SK-N-SH (cell line): ENCODE measurements around the gene TRPM1. TPM values are rescaled to one million over a fixed set of nuclear protein-coding genes. Genes with fewer than 3 reads are reported as not detected.

ENCODE experiments used
- CTCF ChIA-PET: fragments of 300-600, 350-600 bp; formaldehyde crosslinking; extraction: SDS; loops from one replicate; lab custom pipeline; 2021; lab: Yijun Ruan, JAX
- POLR2A ChIA-PET: fragments of 350-600 bp; sonication (Branson Sonifier 250); formaldehyde crosslinking; extraction: SDS; loops from one replicate; lab custom pipeline; 2020; ENCODE audit warnings: antibody characterized with exemption, inconsistent platforms; lab: Yijun Ruan, JAX
- DNase-seq: peaks from one replicate; pipeline ENCODE4 v3.0.0; 2012
- H2AFZ ChIP-seq: fragments of 200-600 bp; sonication (generic); 2 replicates; pipeline ENCODE4 v1.8.1; 2016; ENCODE audit warnings: antibody characterized with exemption, mild to moderate bottlenecking, low read depth
- H3F3A ChIP-seq: fragments of 200-600 bp; sonication (generic); replicated peaks from 2 replicates; pipeline ENCODE3; 2016; ENCODE audit warnings: antibody characterized with exemption, mild to moderate bottlenecking; ENCODE audit not compliant: insufficient read depth
- H3K27ac ChIP-seq, 2 experiments: fragments of 200-500 bp in 1 of 2; fragments of 200-600 bp in 1 of 2; sonication (Bioruptor generic) in 1 of 2; sonication (generic), shearing (Covaris generic) in 1 of 2; 2 replicates each; pipeline versions ENCODE4 v1.5.1 to v1.6.1; 2014 to 2016; ENCODE audit warnings: low read depth in 2 of 2, inconsistent platforms in 1 of 2, low read length in 1 of 2, mild to moderate bottlenecking in 1 of 2, mixed read lengths in 1 of 2
- H3K27me3 ChIP-seq: fragments of 200-600 bp; sonication (generic), shearing (Covaris generic); 2 replicates; pipeline ENCODE4 v1.6.1; 2016; ENCODE audit warnings: mixed run types; ENCODE audit not compliant: insufficient read depth
- H3K36me3 ChIP-seq, 2 experiments: fragments of 200-500 bp in 1 of 2; fragments of 200-600 bp in 1 of 2; sonication (Bioruptor generic) in 1 of 2; sonication (generic) in 1 of 2; replicated peaks in 1 of 2; 2 replicates each; pipeline versions ENCODE3 to v1.5.1; 2014 to 2016; ENCODE audit warnings: low read length in 1 of 2, mild to moderate bottlenecking in 1 of 2; ENCODE audit not compliant: insufficient read depth in 2 of 2, control insufficient read depth in 1 of 2
- H3K4me1 ChIP-seq, 2 experiments: fragments of 200-500 bp in 1 of 2; fragments of 200-600 bp in 1 of 2; sonication (Bioruptor generic) in 1 of 2; sonication (generic), shearing (Covaris generic) in 1 of 2; 2 replicates each; pipeline versions ENCODE4 v1.5.1 to v1.6.1; 2014 to 2016; ENCODE audit warnings: low read depth in 1 of 2, low read length in 1 of 2, mixed run types in 1 of 2; ENCODE audit not compliant: insufficient read depth in 2 of 2, control insufficient read depth in 1 of 2
- H3K4me2 ChIP-seq: fragments of 200-600 bp; sonication (generic), shearing (Covaris generic); 2 replicates; pipeline ENCODE4 v1.6.1; 2017; ENCODE audit warnings: mixed run types
- H3K4me3 ChIP-seq, 2 experiments: fragments of 200-500 bp in 1 of 2; fragments of 200-600 bp in 1 of 2; sonication (Bioruptor generic) in 1 of 2; sonication (generic), shearing (Covaris generic) in 1 of 2; 2 replicates each; pipeline versions ENCODE4 v1.5.1 to v1.8.1; 2014 to 2016; ENCODE audit warnings: low read depth in 2 of 2, inconsistent platforms in 1 of 2, low read length in 1 of 2, mild to moderate bottlenecking in 1 of 2, mixed read lengths in 1 of 2, moderate library complexity in 1 of 2
- H3K79me2 ChIP-seq: fragments of 200-600 bp; sonication (generic); 2 replicates; pipeline ENCODE4 v1.8.1; 2017; ENCODE audit warnings: mild to moderate bottlenecking; ENCODE audit not compliant: insufficient read depth
- H3K9ac ChIP-seq: fragments of 200-600 bp; sonication (generic); 2 replicates; pipeline ENCODE4 v1.6.1; 2017; ENCODE audit warnings: mixed run types
- H3K9me2 ChIP-seq: fragments of 200-600 bp; sonication (generic); 2 replicates; pipeline ENCODE4 v1.6.1; 2017; ENCODE audit warnings: mixed run types
- H3K9me3 ChIP-seq: fragments of 200-600 bp; sonication (generic); 2 replicates; pipeline ENCODE4 v1.6.1; 2017; ENCODE audit warnings: mixed run types, mild to moderate bottlenecking, moderate library complexity
- H4K20me1 ChIP-seq: fragments of 200-600 bp; sonication (generic); 2 replicates; pipeline ENCODE4 v1.6.1; 2017; ENCODE audit warnings: mild to moderate bottlenecking, mixed run types; ENCODE audit not compliant: insufficient read depth
- CHD2 ChIP-seq: fragments of 150-350 bp; IDR thresholded peaks from 2 replicates; pipeline ENCODE4 v1.6.1; 2018; ENCODE audit warnings: low read length; ENCODE audit not compliant: partially characterized antibody
- ELF1 ChIP-seq: IDR thresholded peaks from 2 replicates; pipeline ENCODE4 v1.4.0; 2012
- EP300 ChIP-seq, 2 experiments: IDR thresholded peaks; 2 replicates each; pipeline versions ENCODE4 v1.4.0 to v1.6.1; 2012; ENCODE audit warnings: borderline replicate concordance in 1 of 2, low read depth in 1 of 2, low read length in 1 of 2
- FOXJ3 ChIP-seq: sonication (generic); formaldehyde crosslinking; IDR thresholded peaks from 2 replicates; pipeline ENCODE4 v1.5.1; 2020; ENCODE audit warnings: mild to moderate bottlenecking, missing genetic modification reagents
- GABPA ChIP-seq: IDR thresholded peaks from 2 replicates; pipeline ENCODE4 v1.4.0; 2012; ENCODE audit warnings: low read depth, mild to moderate bottlenecking
- GATA2 ChIP-seq: sonication (generic); formaldehyde crosslinking; IDR thresholded peaks from 2 replicates; pipeline ENCODE4 v1.5.0; 2020; ENCODE audit warnings: mild to moderate bottlenecking, missing genetic modification reagents
- IRF3 ChIP-seq: fragments of 150-350 bp; IDR thresholded peaks from 2 replicates; pipeline ENCODE4 v1.6.1; 2016; ENCODE audit warnings: mild to moderate bottlenecking, low read depth, low read length
- JUND ChIP-seq: IDR thresholded peaks from 2 replicates; pipeline ENCODE4 v1.4.0; 2012
- MEF2A ChIP-seq: IDR thresholded peaks from 2 replicates; pipeline ENCODE4 v1.4.0; 2012; ENCODE audit warnings: low read depth, borderline replicate concordance
- POLR2AphosphoS5 ChIP-seq: IDR thresholded peaks from 2 replicates; pipeline ENCODE4 v1.6.1; 2012; ENCODE audit warnings: low read depth, low read length
- RFX5 ChIP-seq: IDR thresholded peaks from 2 replicates; pipeline ENCODE4 v1.6.1; 2012; ENCODE audit warnings: mild to moderate bottlenecking, improper control_type of control experiment, low read length
- SIN3A ChIP-seq: IDR thresholded peaks from 2 replicates; pipeline ENCODE4 v1.6.1; 2012; ENCODE audit warnings: low read depth, mild to moderate bottlenecking, low read length, moderate library complexity, borderline replicate concordance
- SMC3 ChIP-seq: IDR thresholded peaks from 2 replicates; pipeline ENCODE4 v1.6.1; 2012; ENCODE audit warnings: low read depth, low read length, improper control_type of control experiment
- TAF1 ChIP-seq: IDR thresholded peaks from 2 replicates; pipeline ENCODE4 v1.6.1; 2012; ENCODE audit warnings: low read depth, mild to moderate bottlenecking, low read length, moderate library complexity, borderline replicate concordance
- YY1 ChIP-seq: IDR thresholded peaks from 2 replicates; pipeline ENCODE4 v1.4.0; 2012; ENCODE audit warnings: low read depth, mild to moderate bottlenecking
- WGBS: methylation state at CpG from one replicate; pipeline ENCODE4 v1.1.6; 2017; ENCODE audit warnings: low lambda C conversion rate; 5-methylcytosine and 5-hydroxymethylcytosine counted together
- polyA plus RNA-seq, 3 experiments: library from polyadenylated mRNA; depleted of rRNA; stranded (reverse); fragments of >200 nt; gene quantifications; 2 replicates each; pipeline ENCODE4 v1.2.3, GENCODE V29; 2012
- TF ChIP-seq, protein P1 (sequence below): IDR thresholded peaks from 2 replicates; pipeline ENCODE4 v1.4.0; 2012; ENCODE audit warnings: low read depth, borderline replicate concordance
- TF ChIP-seq, protein P2 (sequence below): IDR thresholded peaks from 2 replicates; pipeline ENCODE4; 2012

The TRPM1 gene
- polyA plus RNA-seq, 1 of the 3 experiments (the other 2 are of a cell fraction) = not detected

DNA sequence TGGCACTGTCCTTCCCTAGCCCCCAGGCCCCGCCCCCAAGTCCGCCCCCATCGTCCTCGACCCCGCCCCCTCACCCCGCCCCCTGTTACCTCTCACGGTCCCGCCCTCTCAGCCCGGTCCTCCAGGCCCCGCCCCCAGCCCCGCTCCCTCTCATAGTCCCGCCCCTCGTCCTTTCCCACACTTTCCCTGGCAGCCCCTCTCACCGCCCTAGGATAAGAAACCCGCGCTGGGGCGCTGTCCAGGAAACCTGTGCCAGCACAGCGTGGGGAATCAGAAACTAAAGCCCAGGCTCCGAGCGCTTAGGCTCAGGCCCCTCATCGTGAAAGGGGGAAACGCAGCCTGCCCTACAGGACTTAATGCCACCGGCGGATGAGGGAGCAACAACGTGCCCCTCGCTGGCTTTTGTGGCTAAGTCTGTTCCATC lies 20.9 kb downstream of the TRPM1 start:
- H3K79me2 ChIP-seq = no peaks in the 10 kb centered on the region
- H3K4me2 ChIP-seq = no peak overlapping the region
- H3K27ac ChIP-seq = no peak overlapping the region
- H4K20me1 ChIP-seq = no peaks in the 10 kb centered on the region
- H3K4me3 ChIP-seq = no peak overlapping the region
- no peaks in the 10 kb centered on the region for H3K27me3 ChIP-seq
- H3F3A ChIP-seq = no peaks in the 10 kb centered on the region
- peaks cover 0 to 18% of the 10 kb centered on the region in 2 experiments; a peak in 1 of 4 replicates for H3K4me1 ChIP-seq
- TF ChIP-seq GATA2 (CRISPR knock-in tag) (no peak), EP300 (IDR thresholded peaks at IDR 0.05; ENCODE audit: borderline replicate concordance in 1 of 2, low read depth in 1 of 2, low read length in 1 of 2) (no peak), FOXJ3 (CRISPR knock-in tag) (no peak), MEF2A (no peak), YY1 (no peak), SMC3 (no peak), RFX5 (no peak), IRF3 (no peak), POLR2AphosphoS5 (no peak), SIN3A (no peak)
- TF ChIP-seq, protein P1, sequence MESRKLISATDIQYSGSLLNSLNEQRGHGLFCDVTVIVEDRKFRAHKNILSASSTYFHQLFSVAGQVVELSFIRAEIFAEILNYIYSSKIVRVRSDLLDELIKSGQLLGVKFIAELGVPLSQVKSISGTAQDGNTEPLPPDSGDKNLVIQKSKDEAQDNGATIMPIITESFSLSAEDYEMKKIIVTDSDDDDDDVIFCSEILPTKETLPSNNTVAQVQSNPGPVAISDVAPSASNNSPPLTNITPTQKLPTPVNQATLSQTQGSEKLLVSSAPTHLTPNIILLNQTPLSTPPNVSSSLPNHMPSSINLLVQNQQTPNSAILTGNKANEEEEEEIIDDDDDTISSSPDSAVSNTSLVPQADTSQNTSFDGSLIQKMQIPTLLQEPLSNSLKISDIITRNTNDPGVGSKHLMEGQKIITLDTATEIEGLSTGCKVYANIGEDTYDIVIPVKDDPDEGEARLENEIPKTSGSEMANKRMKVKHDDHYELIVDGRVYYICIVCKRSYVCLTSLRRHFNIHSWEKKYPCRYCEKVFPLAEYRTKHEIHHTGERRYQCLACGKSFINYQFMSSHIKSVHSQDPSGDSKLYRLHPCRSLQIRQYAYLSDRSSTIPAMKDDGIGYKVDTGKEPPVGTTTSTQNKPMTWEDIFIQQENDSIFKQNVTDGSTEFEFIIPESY = no peak
- TF ChIP-seq, protein P2, sequence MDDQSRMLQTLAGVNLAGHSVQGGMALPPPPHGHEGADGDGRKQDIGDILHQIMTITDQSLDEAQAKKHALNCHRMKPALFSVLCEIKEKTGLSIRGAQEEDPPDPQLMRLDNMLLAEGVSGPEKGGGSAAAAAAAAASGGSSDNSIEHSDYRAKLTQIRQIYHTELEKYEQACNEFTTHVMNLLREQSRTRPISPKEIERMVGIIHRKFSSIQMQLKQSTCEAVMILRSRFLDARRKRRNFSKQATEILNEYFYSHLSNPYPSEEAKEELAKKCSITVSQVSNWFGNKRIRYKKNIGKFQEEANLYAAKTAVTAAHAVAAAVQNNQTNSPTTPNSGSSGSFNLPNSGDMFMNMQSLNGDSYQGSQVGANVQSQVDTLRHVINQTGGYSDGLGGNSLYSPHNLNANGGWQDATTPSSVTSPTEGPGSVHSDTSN = no peak
- TF ChIP-seq, all 33 proteins: peak for 0
- 78% methylated on average over 20 of the region's 26 CpGs for WGBS
- Histone ChIP-seq H3K36me3 (no peaks in the 10 kb centered on the region), H2AFZ (no peak overlapping the region), H3K9me2 (no peaks in the 10 kb centered on the region), H3K9ac (no peak overlapping the region), H3K9me3 (no peaks in the 10 kb centered on the region)
- POLR2A ChIA-PET = no interaction called here
- CTCF ChIA-PET = no interaction called here
- peak; percentile 79 for DNase-seq

GRCh38 chr15:31079519-31079918 lies 22.0 kb downstream of the TRPM1 start:
- Histone ChIP-seq H3K9me2 (0 out of 2 replicates have a peak, but pooled peaks cover under 1% of the 10 kb centered on the region), H2AFZ (no peak overlapping the region), H4K20me1 (no peaks in the 10 kb centered on the region), H3K9me3 (no peaks in the 10 kb centered on the region), H3K9ac (no peak overlapping the region), H3F3A (no peaks in the 10 kb centered on the region), H3K4me1 (peaks cover 0 to 18% of the 10 kb centered on the region in 2 experiments; a peak in 1 of 4 replicates), H3K36me3 (no peaks in the 10 kb centered on the region)
- ChIA-PET CTCF (no interaction called here), POLR2A (no interaction called here)
- DNase-seq = no peak
- WGBS = 76% methylated on average over 2 of the region's 2 CpGs
- TF ChIP-seq POLR2AphosphoS5 (no peak), ELF1 (no peak), MEF2A (no peak), CHD2 (no peak), JUND (no peak), GABPA (no peak), TAF1 (no peak), EP300 (IDR thresholded peaks at IDR 0.05; ENCODE audit: borderline replicate concordance in 1 of 2, low read depth in 1 of 2, low read length in 1 of 2) (no peak)
- TF ChIP-seq, protein P1 = no peak
- TF ChIP-seq, all 33 proteins: peak for 0
- H3K27me3 ChIP-seq = no peaks in the 10 kb centered on the region
- H3K4me3 ChIP-seq = no peak overlapping the region
- no peak overlapping the region for H3K27ac ChIP-seq
- no peaks in the 10 kb centered on the region for H3K79me2 ChIP-seq
- H3K4me2 ChIP-seq = no peak overlapping the region
